ENCODE data around the gene PHLDB1.

- TF ChIP-seq CTCF (IDR thresholded peaks at IDR 0.05) (no peak), POLR2AphosphoS5 (IDR thresholded peaks at IDR 0.05) (no peak), POLR2A (IDR thresholded peaks at IDR 0.05) (no peak), EP300 (IDR thresholded peaks at IDR 0.05) (no peak)
Observed at GRCh38 chr11:118570787-118571186, 36.6 kb upstream of the PHLDB1 start.

Data from upper lobe of left lung (tissue), 4 donors.